Ramos (cell line): ENCODE data around the gene HCN2.

Source experiments
- in situ Hi-C: fragments of 300-500 bp; cut with MboI; formaldehyde crosslinking; loops from one replicate; pipeline ENCODE4 v1.14.3; 2022; ENCODE audit warnings: low sequenced_read_pairs; ENCODE audit not compliant: unreplicated experiment

The HCN2 gene

GRCh38 chr19:570937-571565, 18.6 kb upstream of the HCN2 start:
- in situ Hi-C loops: no loop called here

- in situ Hi-C loops: no loop called here
These were observed 18.1 kb upstream of the HCN2 start for GRCh38 chr19:571566-571974.

GRCh38 chr19:572140-572742, 17.4 kb upstream of the HCN2 start, which contains the start of gene BSG:
Gene BSG, plus strand, starts transcription at chr19:572596. Its CDS starts 39 bp downstream, at chr19:572635.
- in situ Hi-C loops: no loop called here

GRCh38 chr19:572743-573518, 16.8 kb upstream of the HCN2 start:
- in situ Hi-C loops: no loop called here

- in situ Hi-C loops: no loop called here
These were observed 16.2 kb upstream of the HCN2 start for GRCh38 chr19:573519-573825.

- in situ Hi-C loops: no loop called here
These were observed 14.8 kb upstream of the HCN2 start for GRCh38 chr19:574658-575526.

GRCh38 chr19:575527-576506, 13.9 kb upstream of the HCN2 start:
- in situ Hi-C loops: no loop called here

GRCh38 chr19:576768-577438, 12.8 kb upstream of the HCN2 start:
- in situ Hi-C loops: no loop called here

- in situ Hi-C loops: no loop called here
These were observed 12.0 kb upstream of the HCN2 start for GRCh38 chr19:577439-578392.

- in situ Hi-C loops: no loop called here
These were observed 10.4 kb upstream of the HCN2 start for GRCh38 chr19:579111-579841.

- in situ Hi-C loops: loop anchor here (10.0 kb wide), 1 partner anchor 155 kb away; no protein-coding TSS in a partner anchor
These were observed 9.9 kb upstream of the HCN2 start for GRCh38 chr19:579842-580155.

- in situ Hi-C loops: loop anchor here (10.0 kb wide), 1 partner anchor 154 kb away; no protein-coding TSS in a partner anchor
These were observed 9.3 kb upstream of the HCN2 start for GRCh38 chr19:580274-580835.

- in situ Hi-C loops: loop anchor here (10.0 kb wide), 1 partner anchor 153 kb away; no protein-coding TSS in a partner anchor
These were observed 8.1 kb upstream of the HCN2 start for GRCh38 chr19:581399-582111.

- in situ Hi-C loops: loop anchor here (10.0 kb wide), 1 partner anchor 152 kb away; no protein-coding TSS in a partner anchor
These were observed 7.0 kb upstream of the HCN2 start for GRCh38 chr19:582497-583197.

- in situ Hi-C loops: loop anchor here (10.0 kb wide), 1 partner anchor 151 kb away; no protein-coding TSS in a partner anchor
These were observed 6.3 kb upstream of the HCN2 start for GRCh38 chr19:583198-583967.
